Ovary (tissue), 3 donors: ENCODE results near the gene ITGA3.

Experiments used
- CTCF ChIP-seq, 3 donors: fragments of 450-650 bp in 2 of 3; fragments of 200-600 bp in 1 of 3; IDR thresholded peaks; one replicate each; pipeline versions ENCODE4 v1.5.1 to v1.8.0; 2016 to 2022; ENCODE audit warnings: antibody characterized with exemption in 3 of 3, mild to moderate bottlenecking in 1 of 3
- POLR2A ChIP-seq: fragments of 450-650 bp; IDR thresholded peaks from one replicate; pipeline ENCODE4 v1.6.1; 2017; ENCODE audit warnings: antibody characterized with exemption, mild to moderate bottlenecking, moderate library complexity
- donor health status: DM: no; HTN: no; CAD: no.

- TF ChIP-seq CTCF (IDR thresholded peaks at IDR 0.05), result no peak
- no peak for TF ChIP-seq POLR2A
Observed at GRCh38 chr17:50033316-50033715, 22.6 kb upstream of the ITGA3 start.
